IPS-20b (cell line): ENCODE measurements around the gene PIK3R2.
A peak's percentile ranks its signal among the peaks of the same experiment; 100 is the strongest.
"Not testable (repeated sequence)": the region's sequence is repeated elsewhere in the genome, so short reads cannot be mapped to it uniquely, and the experiment has no call there.

ENCODE experiments used
- H3K27ac ChIP-seq: one replicate; pipeline ENCODE4 v1.5.1; 2013; ENCODE audit warnings: low read length
- H3K27me3 ChIP-seq: 2 replicates; pipeline ENCODE4 v1.6.1; 2013; ENCODE audit warnings: mild to moderate bottlenecking, low read length, inconsistent platforms; ENCODE audit not compliant: insufficient read depth
- H3K36me3 ChIP-seq: 2 replicates; pipeline ENCODE4 v1.6.1; 2013; ENCODE audit warnings: low read depth, mild to moderate bottlenecking, inconsistent platforms, low read length, moderate library complexity; ENCODE audit not compliant: insufficient read depth
- H3K4me1 ChIP-seq: 2 replicates; pipeline ENCODE4 v1.6.1; 2013; ENCODE audit warnings: mild to moderate bottlenecking, control low read depth, inconsistent platforms, low read length, moderate library complexity; ENCODE audit not compliant: insufficient read depth
- H3K4me3 ChIP-seq: 2 replicates; pipeline ENCODE4 v1.5.1; 2013; ENCODE audit warnings: mild to moderate bottlenecking, low read length, inconsistent platforms
- H3K9ac ChIP-seq: 2 replicates; pipeline ENCODE4 v1.6.1; 2013; ENCODE audit warnings: low read depth, mild to moderate bottlenecking, inconsistent platforms, low read length, moderate library complexity
- H3K9me3 ChIP-seq: 2 replicates; pipeline ENCODE4 v1.6.1; 2013; ENCODE audit warnings: mild to moderate bottlenecking, low read depth, low read length, inconsistent platforms; ENCODE audit not compliant: insufficient read depth

Gene PIK3R2

GRCh38 chr19:18152817-18153555, at the start of gene PIK3R2:
Gene PIK3R2 (plus strand): TSS chr19:18153163. CDS start chr19:18155880, 2,717 bp downstream.
- H3K27ac ChIP-seq, result peak within 1 kb of the TSS; percentile 31
- no peaks in the 10 kb centered on the region for H3K9me3 ChIP-seq
- peaks cover 10% of the 10 kb centered on the region; the same call in 1 of the 2 replicates for H3K36me3 ChIP-seq
- H3K4me3 ChIP-seq, result peak within 1 kb of the TSS; percentile 76
- H3K27me3 ChIP-seq, result no peaks in the 10 kb centered on the region
- H3K4me1 ChIP-seq, result peaks cover 3% of the 10 kb centered on the region; the same call in 1 of the 2 replicates
- peak within 1 kb of the TSS; percentile 92 for H3K9ac ChIP-seq

GRCh38 chr19:18104793-18105131, 48.2 kb upstream of the PIK3R2 start:
- Histone ChIP-seq H3K4me3 (peak overlapping the region; percentile 68), H3K4me1 (no peaks in the 10 kb centered on the region; the same call in 1 of the 2 replicates), H3K27me3 (peaks cover 25% of the 10 kb centered on the region), H3K9me3 (no peaks in the 10 kb centered on the region), H3K9ac (peak overlapping the region; percentile 33; the same call in 1 of the 2 replicates), H3K36me3 (no peaks in the 10 kb centered on the region), H3K27ac (no peak overlapping the region)

- H3K9ac ChIP-seq, H3K36me3 ChIP-seq, H3K4me1 ChIP-seq, H3K9me3 ChIP-seq, H3K27ac ChIP-seq, H3K4me3 ChIP-seq: not testable (repeated sequence)
- peaks cover 25% of the 10 kb centered on the region for H3K27me3 ChIP-seq
These were observed 47.7 kb upstream of the PIK3R2 start for GRCh38 chr19:18105259-18105658.

- Histone ChIP-seq H3K9ac (no peak overlapping the region), H3K27ac (no peak overlapping the region), H3K27me3 (peaks cover 41% of the 10 kb centered on the region), H3K4me3 (no peak overlapping the region), H3K36me3 (no peaks in the 10 kb centered on the region), H3K4me1 (no peaks in the 10 kb centered on the region; the same call in 1 of the 2 replicates), H3K9me3 (no peaks in the 10 kb centered on the region)
These were observed 45.7 kb upstream of the PIK3R2 start for GRCh38 chr19:18107235-18107634.

GRCh38 chr19:18108897-18109296, 44.1 kb upstream of the PIK3R2 start:
- Histone ChIP-seq H3K4me3 (peak overlapping the region; percentile 76; the same call in 1 of the 2 replicates), H3K4me1 (no peaks in the 10 kb centered on the region; the same call in 1 of the 2 replicates), H3K9ac (no peak overlapping the region), H3K9me3 (no peaks in the 10 kb centered on the region), H3K27ac (no peak overlapping the region), H3K36me3 (no peaks in the 10 kb centered on the region), H3K27me3 (peaks cover 41% of the 10 kb centered on the region)

GRCh38 chr19:18109341-18109732, 43.6 kb upstream of the PIK3R2 start:
- Histone ChIP-seq H3K9me3 (no peaks in the 10 kb centered on the region), H3K4me1 (no peaks in the 10 kb centered on the region; the same call in 1 of the 2 replicates), H3K4me3 (peak overlapping the region; percentile 76), H3K9ac (peak overlapping the region; percentile 34; the same call in 1 of the 2 replicates), H3K27ac (no peak overlapping the region), H3K27me3 (peaks cover 41% of the 10 kb centered on the region), H3K36me3 (no peaks in the 10 kb centered on the region)

GRCh38 chr19:18109733-18110608, 43.0 kb upstream of the PIK3R2 start:
- no peaks in the 10 kb centered on the region for H3K36me3 ChIP-seq
- no peak overlapping the region for H3K27ac ChIP-seq
- peak overlapping the region; percentile 34; the same call in 1 of the 2 replicates for H3K9ac ChIP-seq
- no peaks in the 10 kb centered on the region; the same call in 1 of the 2 replicates for H3K4me1 ChIP-seq
- H3K9me3 ChIP-seq, result no peaks in the 10 kb centered on the region
- peaks cover 41% of the 10 kb centered on the region for H3K27me3 ChIP-seq
- peak overlapping the region; percentile 76 for H3K4me3 ChIP-seq

- Histone ChIP-seq H3K4me3 (peak overlapping the region; percentile 76; the same call in 1 of the 2 replicates), H3K27me3 (peaks cover 41% of the 10 kb centered on the region), H3K27ac (no peak overlapping the region), H3K36me3 (no peaks in the 10 kb centered on the region), H3K9ac (peak overlapping the region; percentile 32; the same call in 1 of the 2 replicates), H3K9me3 (no peaks in the 10 kb centered on the region), H3K4me1 (no peaks in the 10 kb centered on the region; the same call in 1 of the 2 replicates)
These were observed 42.2 kb upstream of the PIK3R2 start for GRCh38 chr19:18110609-18111232.

GRCh38 chr19:18112989-18113478, 39.9 kb upstream of the PIK3R2 start:
- no peaks in the 10 kb centered on the region for H3K9me3 ChIP-seq
- H3K36me3 ChIP-seq, result no peaks in the 10 kb centered on the region
- H3K4me3 ChIP-seq, result no peak overlapping the region
- H3K27me3 ChIP-seq, result peaks cover 34% of the 10 kb centered on the region
- no peak overlapping the region for H3K27ac ChIP-seq
- no peak overlapping the region for H3K9ac ChIP-seq
- H3K4me1 ChIP-seq, result peaks cover 4% of the 10 kb centered on the region; the same call in 1 of the 2 replicates

GRCh38 chr19:18113827-18114226, 39.1 kb upstream of the PIK3R2 start:
- H3K27ac ChIP-seq, result no peak overlapping the region
- H3K9me3 ChIP-seq, result no peaks in the 10 kb centered on the region
- H3K27me3 ChIP-seq, result peaks cover 28% of the 10 kb centered on the region
- H3K4me3 ChIP-seq, result no peak overlapping the region
- no peaks in the 10 kb centered on the region for H3K36me3 ChIP-seq
- no peak overlapping the region for H3K9ac ChIP-seq
- peaks cover 4% of the 10 kb centered on the region; the same call in 1 of the 2 replicates for H3K4me1 ChIP-seq

- Histone ChIP-seq H3K9me3 (no peaks in the 10 kb centered on the region), H3K9ac (no peak overlapping the region), H3K4me1 (peaks cover 4% of the 10 kb centered on the region; the same call in 1 of the 2 replicates), H3K27me3 (peaks cover 25% of the 10 kb centered on the region), H3K36me3 (no peaks in the 10 kb centered on the region), H3K4me3 (no peak overlapping the region), H3K27ac (no peak overlapping the region)
These were observed 38.5 kb upstream of the PIK3R2 start for GRCh38 chr19:18114483-18114882.
